ENCODE results near the gene MMGT1.

The MMGT1 gene

DNA sequence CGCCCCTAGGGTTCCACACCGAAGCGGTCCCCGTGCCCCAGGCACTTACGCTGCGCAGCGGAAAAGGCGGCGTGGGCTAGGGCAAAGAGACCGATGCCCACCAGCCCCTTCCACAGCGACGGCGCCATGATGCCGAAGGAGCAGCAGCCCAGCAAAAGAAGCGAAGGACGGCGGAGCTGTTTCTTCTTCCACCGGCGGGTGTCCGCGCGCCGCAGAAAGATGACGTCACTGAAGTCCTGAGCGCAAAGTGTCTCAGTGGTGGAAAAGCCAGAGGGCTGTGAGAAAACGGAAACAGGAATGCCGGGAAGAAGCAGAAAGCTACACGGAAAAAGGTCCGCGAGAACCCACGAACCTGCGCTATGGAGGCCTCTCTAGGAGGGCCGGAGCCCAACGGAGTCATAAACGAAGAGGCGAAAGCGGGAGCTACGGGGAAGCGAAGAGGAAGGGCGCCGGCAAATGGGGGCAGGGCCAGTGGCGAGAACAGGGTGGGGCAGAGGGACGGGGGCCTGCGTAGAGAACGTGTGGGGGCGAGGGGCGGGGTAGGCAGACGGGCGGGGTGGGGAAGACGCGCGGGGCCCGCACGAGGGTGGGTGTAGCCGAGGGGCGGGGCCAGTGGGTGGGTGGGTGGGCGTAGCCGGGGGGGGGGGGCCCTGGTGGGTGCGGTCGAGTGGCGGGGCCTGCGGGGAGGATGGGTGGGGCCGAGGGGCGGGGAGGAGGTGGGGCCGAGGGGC, at the start of gene MMGT1:
Gene MMGT1, minus strand, starts transcription at position 441 of the 731 bp plus-strand sequence. Its CDS starts 313 bp downstream, at position 128.
- DNase-seq = peak; percentile 85

DNA sequence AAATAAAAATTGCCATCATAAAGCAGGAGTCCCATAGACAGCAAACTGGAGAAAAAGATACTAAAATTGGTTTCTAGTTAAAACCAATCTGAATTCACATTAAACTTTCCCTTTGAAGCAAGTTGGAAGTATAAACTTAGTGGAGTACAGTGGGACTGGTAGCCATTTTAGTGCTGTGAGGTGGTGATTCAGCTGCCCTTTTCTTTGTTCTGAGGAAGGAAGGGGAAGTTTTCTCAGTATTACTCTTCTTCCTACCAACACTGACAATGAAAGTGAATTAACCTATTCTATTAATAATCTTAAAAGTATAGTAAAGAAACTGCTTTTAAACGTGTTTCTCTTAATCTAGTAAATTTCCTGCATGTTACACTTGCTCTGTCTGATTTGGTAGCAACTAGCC, 48.1 kb upstream of the MMGT1 start:
- no peak for DNase-seq

DNA sequence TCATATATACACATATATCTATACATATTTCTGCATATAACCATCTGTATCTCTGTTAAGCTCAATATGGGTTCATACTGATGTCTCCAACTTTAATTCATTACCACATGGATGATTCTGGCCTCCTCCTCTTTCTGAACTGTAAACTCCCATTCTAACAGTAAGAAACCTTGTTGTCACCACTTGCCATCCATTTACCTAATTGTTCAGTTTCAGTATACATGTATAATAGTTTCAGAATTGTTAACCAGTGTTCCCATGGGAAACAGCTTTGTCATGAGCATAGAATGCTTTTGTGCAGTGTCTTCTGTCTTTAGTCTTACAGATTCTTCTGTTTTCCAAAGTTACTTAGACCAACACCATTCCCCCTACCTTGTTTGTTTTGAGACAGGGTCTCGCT, 47.4 kb upstream of the MMGT1 start:
- DNase-seq = no peak

DNA sequence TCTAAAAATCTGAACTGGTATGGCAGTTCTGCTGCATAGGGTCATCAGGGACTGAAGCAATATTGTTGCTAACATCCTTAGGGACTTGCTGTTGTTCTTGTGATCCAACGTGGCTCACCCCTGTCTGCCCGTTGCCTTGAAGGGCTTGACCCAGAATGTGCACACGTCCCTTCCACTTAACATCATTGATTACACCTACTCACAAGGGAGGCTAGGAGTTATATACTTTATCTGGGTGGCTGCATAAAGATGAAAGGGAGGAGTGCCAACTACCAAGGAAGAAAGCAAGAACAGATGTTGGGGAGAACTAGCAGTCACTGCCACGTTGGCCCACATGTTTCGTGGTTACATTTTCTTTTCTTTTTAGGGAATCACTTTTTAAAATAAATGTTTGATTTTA, 45.4 kb upstream of the MMGT1 start:
- no peak for DNase-seq

DNA sequence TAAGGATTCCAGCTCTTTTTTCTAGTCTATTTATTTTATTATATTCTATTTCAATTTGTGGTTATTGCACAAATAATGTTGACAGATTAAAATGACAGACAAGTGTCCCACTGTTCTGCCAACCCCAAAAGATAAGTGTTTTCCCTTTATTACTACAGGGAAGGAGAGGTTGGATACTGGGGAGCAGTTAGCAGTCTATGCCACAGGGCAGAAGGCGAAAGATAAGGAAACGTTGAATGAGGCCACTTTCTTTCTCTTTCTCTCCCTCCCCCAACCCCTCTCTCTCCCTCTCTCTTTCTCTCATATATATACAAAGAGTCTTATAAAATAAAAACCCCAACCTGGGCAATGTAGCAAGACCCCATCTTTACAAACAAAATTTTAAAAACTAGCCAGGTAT, 43.1 kb upstream of the MMGT1 start:
- no peak for DNase-seq

DNA sequence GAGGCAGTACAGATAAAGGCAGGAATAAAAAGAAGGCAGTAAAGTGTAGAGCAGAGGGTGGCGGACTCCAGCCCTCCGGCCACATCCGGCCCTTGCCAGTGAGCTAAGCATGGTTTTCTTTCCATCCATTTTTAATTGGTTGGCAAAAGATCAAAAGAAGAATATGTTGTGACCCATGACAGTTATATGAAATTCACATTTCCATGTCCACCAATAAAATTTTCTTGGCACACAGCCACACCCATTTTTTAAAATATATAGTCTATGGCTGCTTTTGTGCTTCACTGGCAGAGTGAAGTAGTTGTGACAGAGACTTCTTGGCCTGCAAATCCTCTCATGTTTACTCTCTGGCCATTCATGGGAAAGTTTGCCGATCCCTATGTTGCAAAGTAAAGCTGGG, 41.2 kb upstream of the MMGT1 start:
- no peak for DNase-seq

DNA sequence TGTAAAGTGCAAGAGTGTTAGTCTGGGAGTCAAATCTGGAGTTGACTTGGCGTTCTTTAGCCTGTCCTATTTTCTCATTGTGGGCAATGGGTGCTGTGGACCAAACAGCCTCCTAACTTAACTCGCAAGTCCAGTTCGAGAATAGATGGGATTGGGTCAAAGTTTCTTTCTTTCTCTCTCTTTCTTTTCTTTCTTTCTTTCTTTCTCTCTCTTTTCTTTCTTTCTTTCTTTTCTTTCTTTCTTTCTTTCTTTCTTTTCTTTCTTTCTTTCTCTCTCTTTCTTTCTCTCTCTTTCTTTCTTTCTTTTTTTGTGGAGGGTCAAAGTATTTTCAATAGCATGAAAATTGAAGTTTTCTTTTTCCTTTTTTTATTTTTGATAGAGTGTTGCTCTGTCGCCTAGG, 14.5 kb upstream of the MMGT1 start:
- DNase-seq = no peak

DNA sequence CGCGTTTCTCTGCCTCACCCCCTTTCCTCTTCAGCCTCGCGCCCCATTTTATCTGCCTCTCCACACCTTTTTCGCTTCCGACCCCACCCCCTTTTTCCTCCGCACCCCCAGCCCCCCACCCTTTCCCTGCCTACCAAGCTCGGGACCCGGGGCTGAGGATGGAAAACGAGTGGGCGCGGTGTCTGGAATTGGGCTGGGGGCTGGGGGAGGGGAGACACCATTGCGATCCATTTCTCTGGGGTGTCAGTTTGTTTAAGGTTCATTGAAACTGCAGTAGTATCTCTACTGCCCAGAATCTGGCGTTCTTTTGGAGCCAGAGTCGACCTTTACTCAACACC, 12.2 kb upstream of the MMGT1 start:
- no peak for DNase-seq

DNA sequence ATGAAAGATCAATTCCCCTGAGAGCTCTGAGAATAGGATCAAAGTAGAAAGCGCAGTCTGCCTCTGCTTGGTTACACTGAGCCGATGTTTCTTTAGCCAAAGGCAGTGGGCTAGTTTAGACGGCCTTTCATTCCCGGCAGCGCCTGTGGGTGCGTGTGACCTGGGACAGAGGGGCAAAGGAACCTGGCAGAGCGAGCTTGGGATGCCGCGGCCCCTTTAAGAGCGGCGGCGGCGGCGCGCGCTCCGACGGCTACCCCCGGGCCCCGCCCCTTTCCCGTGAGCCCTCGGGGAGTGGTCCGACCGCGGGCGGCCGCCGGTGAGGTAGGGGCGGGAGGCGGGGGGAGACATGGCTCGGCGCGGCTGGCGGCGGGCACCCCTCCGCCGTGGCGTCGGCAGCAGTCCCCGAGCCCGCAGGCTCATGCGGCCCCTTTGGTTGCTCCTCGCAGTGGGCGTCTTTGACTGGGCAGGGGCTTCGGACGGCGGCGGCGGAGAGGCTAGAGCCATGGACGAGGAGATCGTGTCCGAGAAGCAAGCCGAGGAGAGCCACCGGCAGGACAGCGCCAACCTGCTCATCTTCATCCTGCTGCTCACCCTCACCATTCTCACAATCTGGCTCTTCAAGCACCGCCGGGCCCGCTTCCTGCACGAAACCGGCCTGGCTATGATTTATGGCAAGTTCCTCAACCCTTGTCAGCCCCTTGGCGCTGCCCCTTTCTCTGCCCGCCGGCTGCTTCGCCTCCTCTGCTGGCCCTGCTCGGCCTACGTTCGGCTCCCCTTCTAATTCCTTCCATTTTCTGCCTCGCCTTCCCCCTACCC, 11.6 kb upstream of the MMGT1 start, which contains the start of gene SLC9A6:
Gene SLC9A6, plus strand, starts transcription at position 279 of the 816 bp plus-strand sequence. Its CDS starts 224 bp downstream, at position 503.
- peak; percentile 40 for DNase-seq

DNA sequence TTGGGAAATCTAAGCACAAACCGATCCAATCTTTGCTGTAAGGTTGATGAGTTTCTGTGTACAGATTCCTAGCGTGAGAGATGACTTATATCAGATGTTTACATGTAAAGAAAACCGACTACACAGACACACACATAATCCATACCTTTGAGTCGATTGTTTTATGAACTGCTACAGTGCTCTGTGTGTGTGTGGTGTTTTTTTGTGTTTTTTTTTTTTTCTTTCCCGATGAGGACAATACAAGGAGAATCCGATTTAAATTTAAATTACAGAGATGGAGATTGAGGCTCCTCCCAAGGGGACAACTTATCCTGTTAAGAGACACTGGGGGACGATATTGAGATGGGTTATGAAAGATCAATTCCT, 11.0 kb upstream of the MMGT1 start:
- DNase-seq = no peak

DNA sequence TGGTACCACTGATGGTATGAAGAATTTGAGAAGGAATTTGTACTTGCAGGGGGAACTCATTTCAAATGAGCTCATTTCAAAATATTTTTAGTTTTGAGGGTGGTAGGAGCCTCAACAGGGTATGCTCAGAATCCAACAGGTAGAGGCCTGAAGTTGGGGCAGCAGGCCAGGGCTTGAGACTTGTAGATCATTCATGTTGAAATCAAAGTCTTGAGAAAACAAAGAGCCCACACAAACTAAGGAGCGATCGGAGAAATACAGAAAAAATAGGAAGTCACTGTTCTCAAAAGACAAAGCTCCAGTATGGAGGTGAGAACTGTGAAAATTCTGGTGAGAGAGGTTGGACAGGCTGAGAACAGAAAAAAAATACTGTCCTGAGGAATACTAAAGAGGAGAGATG, 10.5 kb upstream of the MMGT1 start:
- DNase-seq = no peak

DNA sequence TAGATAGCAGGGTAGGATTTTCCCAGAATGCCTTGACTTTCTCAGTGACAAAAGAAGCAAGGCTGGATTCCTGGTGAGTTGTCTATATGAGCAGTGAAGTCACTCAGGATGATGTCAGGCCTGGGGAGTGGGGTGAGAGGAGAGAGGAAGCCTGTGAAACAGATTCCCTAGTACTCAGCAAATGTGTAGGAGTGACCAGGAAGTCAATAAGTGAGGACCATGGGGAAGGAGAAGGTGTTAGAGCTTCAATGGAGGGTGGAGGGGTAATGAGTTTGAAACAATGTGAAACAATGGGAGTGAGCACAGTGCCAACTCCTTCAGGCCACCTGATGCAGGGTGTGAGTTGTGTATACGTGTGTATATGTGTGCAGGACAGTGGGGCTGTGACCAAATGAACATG, 9.1 kb upstream of the MMGT1 start:
- no peak for DNase-seq

DNA sequence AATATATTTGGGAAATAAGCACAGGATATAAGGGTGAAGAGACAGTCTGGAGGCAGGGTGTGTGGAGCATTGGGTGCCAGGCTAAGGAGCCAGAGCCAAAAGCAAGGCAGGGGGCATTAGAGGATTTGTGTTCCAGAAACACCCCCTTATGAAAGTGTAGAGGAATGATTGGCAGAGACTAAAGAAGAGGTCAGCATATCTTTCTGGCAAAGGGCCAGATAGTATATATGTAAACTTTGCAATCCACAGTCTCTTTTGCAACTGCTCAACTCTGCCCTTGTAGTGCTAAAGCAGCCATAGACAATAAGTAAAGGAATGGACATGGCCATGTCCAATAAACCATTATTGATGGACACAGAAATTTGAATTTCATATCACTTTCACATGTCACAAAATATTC, 7.9 kb upstream of the MMGT1 start:
- no peak for DNase-seq

DNA sequence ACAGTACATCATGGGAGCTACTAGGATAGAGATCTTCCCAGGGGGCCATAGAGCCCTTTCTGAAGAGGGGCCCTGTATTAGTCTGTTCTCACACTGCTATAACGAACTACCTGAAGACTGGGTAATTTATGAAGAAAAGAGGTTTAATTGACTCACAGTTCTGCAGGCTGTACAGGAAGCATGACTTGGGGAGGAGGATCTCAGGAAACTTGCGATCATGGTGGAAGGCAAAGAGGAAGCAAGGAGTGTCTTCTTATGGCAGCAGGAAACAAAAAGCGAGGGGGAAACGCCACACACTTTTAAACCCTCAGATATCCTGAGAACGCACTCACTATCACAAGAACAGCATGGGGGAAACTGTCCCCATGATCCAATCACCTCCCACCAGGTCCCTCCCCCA, 7.2 kb upstream of the MMGT1 start:
- no peak for DNase-seq

DNA sequence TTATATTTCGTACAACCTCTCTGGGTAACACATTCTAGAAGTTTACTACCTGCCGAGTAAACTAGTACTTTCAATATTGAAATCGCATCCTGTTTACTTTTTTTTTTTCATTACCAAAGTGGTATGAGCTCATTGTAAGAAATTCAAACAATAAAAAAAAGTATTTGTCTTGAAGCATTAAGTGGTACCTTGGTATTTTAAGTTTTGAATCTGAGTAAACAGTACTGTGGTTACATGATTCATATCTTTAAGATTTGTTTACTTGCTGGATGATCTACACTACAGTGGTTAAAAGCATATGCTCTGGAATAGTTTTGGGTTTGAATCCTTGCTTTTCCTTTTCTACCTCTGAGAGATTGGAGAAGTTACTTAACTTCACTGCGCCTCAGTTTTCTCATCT, 3.8 kb upstream of the MMGT1 start:
- DNase-seq = no peak

DNA sequence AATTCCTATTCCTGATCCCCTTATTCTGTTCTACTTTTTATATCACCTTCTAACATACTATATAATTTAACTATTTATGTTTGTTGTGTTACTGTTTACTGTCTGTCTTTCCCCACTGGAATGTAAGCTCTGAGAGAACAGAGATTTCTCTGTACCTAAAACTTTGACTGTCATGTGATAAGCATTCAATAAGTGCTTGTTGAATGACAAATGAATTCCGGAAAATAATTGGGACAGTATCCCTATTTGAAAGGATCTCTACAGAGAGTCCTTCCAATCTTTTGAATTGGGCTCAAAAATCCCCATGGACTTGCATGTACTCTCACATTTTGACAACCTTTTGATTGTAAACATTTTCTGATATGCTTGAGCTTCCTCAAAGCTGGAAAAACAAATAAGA, 1.6 kb upstream of the MMGT1 start:
- no peak for DNase-seq

DNA sequence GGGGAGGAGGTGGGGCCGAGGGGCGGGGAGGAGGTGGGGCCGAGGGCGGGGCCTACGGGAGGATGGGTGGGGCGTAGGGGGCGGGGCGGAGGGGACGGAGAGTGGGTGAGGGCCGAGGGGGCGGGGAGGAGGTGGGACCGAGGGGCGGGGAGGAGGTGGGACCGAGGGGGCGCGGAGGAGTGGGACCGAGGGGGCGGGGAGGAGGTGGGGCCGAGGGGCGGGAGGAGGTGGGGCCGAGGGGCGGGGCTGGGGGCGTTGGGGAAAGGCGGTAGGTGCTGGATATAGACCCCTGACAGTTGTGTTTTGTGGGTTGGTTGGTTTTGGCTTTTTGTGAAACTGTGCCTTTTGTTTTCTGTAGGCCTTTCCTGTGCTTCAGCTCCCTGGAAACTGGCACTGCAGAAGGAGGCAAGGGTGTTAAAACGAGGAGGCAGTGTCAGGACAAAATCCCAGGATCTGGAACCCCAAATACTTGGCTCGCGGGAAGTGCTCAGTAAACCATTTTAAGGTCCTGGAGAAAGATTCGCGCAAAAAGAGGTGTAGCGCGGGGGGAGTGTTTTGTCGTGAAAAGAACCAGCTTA, 580 bp upstream of the MMGT1 start:
- DNase-seq = peak; percentile 14

DNA sequence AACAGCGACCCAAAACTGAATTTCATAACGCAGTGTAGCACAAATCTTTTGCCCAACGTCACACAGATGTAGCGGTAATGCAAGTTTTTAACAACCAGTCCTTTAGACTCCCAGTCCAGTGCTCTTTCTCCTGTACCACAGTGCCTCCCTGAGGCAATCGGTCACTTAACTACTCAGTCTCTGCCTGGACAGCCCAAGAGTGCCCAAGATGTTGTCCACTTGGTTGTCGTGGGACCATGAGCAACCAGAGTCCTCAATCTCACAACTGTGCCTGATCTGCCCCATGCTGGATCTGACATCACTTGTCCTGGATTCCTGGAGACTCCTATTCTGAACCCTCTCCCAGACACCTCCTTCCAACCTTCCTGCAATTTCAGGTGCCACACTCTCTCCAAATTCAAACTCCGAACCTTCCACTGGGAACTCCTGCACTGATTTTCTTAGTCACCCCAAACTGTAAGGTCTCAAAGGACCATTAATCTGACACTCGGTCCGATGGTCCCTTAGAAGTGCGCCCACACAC, 702 bp downstream of the MMGT1 start:
- DNase-seq = no peak

DNA sequence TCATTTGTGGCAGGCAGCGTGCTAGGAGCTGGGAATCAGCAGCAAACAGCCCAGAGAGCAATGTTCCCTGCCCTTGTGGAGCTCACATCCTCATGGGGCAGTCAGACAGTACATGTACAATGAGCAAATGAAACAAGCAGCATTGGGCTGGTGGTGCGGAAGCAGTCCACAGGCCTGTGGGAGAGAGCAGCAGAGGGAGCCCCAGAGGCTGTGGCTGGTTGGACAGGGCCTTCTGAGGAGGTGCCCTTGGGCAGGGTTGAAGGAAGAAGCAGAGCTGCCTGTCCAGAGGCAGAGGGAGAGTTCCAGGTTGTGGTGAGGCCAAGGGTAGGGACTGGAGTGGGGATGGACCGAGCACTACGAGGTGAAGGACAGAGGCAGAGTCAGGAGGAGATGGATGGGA, 22.5 kb downstream of the MMGT1 start:
- no peak for DNase-seq

DNA sequence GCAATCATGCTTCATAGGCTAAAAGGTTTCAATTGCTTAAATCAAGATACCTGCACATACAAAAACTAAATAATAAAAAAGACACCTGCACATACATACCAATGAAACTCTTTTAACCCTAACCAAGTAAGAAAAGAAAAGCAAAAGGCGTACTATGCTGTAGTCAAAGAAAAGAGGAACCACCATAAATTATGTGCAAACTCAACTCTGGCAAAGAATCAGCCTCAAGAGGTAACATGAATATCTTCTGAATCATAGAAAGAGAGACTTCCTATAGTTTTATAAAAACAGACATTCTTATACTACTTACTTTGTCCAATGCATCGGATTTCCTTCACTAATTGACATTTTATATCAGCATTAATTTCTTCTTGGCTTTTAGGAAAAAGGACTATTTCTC, 29.3 kb downstream of the MMGT1 start:
- no peak for DNase-seq

DNA sequence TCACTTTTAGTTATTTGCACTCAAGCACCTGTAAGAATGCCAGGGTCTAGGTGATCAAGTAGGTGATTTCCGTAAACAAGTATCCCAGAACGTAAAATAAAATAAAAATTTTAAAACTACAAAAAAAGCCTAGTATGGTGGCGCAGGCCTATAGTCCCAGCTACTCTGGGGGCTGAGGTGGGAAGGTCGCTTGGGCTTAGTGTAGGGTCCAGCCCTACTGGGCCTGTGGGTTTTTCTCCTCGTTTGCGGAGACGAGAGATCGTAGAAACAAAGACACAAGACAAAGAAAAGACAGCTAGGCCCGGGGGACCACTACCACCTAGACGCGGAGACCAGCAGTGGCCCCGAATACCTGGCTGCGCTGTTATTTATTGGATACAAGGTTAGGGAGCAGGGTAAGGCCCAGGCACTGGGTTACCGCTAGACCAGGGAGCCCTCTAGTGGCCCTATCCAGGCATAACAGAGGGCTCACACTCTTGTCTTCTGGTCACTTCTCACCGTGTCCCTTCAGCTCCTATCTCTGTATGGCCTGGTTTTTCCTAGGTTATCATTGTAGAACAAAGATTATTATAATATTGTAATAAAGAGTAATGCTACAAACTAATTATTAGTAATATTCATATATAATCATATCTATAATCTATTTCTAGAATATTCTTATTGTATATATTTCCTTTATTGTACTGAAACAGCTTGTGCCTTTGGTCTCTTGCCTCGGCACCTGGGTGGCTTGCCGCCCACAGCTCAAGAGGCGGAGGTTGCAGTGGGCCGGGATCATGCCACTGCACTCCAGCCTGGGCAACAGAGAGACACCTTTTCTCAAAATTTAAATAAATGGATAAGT, 41.9 kb downstream of the MMGT1 start:
- peak; percentile 4 for DNase-seq

DNA sequence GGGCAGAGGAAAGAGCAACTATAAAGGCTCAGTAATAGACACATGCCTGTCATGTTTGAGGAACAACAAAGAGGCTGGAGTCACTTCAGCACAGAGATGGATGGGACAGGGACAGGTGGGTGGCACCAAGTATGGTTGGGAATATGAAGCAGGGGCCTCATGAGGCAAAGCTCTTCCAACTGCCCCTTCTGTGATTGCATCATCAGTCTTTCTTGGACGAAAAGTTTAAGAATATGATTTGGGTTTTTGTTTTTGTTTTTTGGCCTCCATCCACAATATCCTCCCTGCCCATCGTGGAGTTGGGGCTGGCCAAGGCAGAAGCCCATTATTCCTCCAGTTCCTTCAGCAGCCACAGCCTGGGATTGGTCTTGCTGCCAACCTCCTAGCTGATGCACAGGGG, 45.9 kb downstream of the MMGT1 start:
- no peak for DNase-seq

DNA sequence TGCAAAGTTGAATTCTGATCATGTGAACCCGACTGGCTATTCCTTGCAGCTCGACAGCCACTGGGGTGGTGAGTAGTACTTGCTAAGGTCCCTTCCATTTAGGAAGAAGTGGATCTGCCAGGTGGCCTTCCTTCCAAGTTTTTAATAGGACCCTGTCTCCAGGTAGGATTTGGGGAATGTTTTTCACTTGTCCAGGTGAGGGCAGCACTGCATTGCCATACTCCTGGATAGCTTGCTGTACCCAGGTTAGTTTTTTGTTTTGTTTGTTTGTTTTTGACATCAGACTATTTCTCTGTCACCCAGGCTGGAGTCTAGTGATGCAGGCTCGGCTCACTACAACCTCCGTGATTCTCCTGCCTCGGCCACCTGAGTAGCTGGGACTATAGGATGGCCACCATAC, 50.4 kb downstream of the MMGT1 start:
- peak; percentile 2 for DNase-seq
